ENCODE data around the gene INPP5K. TPM values are rescaled to one million over a fixed set of nuclear protein-coding genes. Genes with fewer than 3 reads are reported as not detected.

INPP5K gene
- total RNA-seq, 1 donor from 2014 or later: 73.7 TPM

DNA sequence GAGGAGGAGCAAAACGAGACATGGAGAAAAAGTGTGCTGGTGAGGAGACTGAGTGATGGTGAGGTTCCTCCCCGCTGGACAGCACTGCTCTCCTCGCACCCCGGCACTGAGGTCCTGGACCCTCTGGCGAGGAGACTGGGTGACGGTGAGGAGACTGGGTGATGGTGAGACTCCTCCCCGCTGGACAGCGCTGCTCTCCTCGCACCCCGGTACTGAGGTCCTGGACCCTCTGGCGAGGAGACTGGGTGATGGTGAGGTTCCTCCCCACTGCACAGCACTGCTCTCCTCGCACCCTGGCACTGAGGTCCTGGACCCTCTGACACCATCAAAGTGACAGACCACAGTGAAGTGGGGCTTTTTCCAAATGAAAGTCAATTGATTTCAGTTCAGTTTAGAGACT, 35.3 kb upstream of the INPP5K start:
- Histone ChIP-seq H3K27ac (no peak overlapping the region), H3K36me3 (peaks cover 29 to 58% of the 10 kb centered on the region in 2 donors), H3K4me1 (peaks cover 0 to 3% of the 10 kb centered on the region in 2 donors), H3K9me3 (no peaks in the 10 kb centered on the region), H3K27me3 (no peaks in the 10 kb centered on the region), H3K4me3 (no peak overlapping the region)
- intact Hi-C loops (cut with DNase I): no loop called here
- no peak for DNase-seq (ENCODE audit: low spot score in 2 of 2)
- TF ChIP-seq, protein P1, sequence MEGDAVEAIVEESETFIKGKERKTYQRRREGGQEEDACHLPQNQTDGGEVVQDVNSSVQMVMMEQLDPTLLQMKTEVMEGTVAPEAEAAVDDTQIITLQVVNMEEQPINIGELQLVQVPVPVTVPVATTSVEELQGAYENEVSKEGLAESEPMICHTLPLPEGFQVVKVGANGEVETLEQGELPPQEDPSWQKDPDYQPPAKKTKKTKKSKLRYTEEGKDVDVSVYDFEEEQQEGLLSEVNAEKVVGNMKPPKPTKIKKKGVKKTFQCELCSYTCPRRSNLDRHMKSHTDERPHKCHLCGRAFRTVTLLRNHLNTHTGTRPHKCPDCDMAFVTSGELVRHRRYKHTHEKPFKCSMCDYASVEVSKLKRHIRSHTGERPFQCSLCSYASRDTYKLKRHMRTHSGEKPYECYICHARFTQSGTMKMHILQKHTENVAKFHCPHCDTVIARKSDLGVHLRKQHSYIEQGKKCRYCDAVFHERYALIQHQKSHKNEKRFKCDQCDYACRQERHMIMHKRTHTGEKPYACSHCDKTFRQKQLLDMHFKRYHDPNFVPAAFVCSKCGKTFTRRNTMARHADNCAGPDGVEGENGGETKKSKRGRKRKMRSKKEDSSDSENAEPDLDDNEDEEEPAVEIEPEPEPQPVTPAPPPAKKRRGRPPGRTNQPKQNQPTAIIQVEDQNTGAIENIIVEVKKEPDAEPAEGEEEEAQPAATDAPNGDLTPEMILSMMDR (IDR thresholded peaks at IDR 0.05): no peak

DNA sequence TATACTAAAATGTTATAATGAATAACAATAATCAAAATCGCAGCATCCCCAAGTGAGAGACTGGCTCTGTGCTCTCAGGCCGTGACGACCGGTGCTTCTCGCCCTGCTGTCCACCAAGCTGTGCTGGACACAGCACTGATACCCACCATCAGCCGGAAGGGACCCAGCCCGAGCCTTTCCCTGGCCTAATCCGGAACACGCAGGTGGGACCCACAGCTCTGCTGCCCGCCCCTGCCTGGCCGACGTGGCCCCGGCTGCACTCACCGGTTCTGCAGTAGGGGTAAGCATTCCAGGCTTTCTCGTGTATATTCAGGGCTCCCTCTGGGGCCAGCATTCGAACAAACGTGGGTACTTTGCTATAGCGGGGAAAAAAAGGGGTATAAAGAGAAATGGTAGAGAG, 31.6 kb upstream of the INPP5K start:
- no peak for DNase-seq (ENCODE audit: low spot score in 2 of 2)
- peaks cover 39 to 65% of the 10 kb centered on the region in 2 donors for H3K36me3 ChIP-seq
- TF ChIP-seq, protein P1 (IDR thresholded peaks at IDR 0.05): no peak

DNA sequence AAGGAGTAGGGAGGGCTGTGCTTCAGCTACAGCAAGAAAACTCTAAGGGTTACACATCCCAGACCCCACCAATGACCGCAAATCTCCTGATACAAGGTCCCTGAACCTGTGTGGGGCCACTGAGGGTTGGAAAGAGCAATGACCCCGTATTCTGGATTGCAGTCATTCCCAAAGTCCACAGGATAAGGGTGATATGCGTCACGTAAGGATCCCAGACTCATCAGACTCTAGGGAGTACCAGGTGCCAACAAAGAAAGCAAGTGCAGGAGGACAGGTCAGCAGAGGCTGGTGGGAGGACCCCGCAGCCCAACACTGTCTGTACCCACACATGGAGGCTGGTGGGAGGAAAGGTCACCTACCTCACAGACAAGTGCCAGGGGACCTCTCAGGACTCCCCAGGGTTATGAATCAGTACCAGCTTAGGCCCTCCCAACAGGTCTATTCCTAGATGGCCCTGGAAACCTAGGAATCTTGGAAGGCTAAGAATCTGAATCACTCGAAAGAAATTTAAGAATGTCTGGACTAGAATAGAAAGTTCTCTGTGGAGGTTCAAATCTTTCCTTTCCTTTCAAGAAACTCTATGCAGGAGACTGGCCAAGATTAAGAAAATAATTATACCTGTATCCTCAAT, 30.0 kb upstream of the INPP5K start:
- peaks cover 43 to 64% of the 10 kb centered on the region in 2 donors for H3K36me3 ChIP-seq
- no peak overlapping the region for H3K4me3 ChIP-seq
- H3K27me3 ChIP-seq: no peaks in the 10 kb centered on the region
- H3K9me3 ChIP-seq: no peaks in the 10 kb centered on the region
- H3K27ac ChIP-seq: peak overlapping the region; percentile 48 to 54
- intact Hi-C loops (cut with DNase I): no loop called here
- DNase-seq (ENCODE audit: low spot score in 2 of 2): no peak
- peaks cover 0 to 8% of the 10 kb centered on the region in 2 donors for H3K4me1 ChIP-seq
- TF ChIP-seq, protein P1 (IDR thresholded peaks at IDR 0.05): no peak

More for the DNA sequence above, 31.6 kb upstream of the INPP5K start:
- peaks cover 0 to 8% of the 10 kb centered on the region in 2 donors for H3K4me1 ChIP-seq
- H3K4me3 ChIP-seq: no peak overlapping the region
- no peaks in the 10 kb centered on the region for H3K9me3 ChIP-seq
- intact Hi-C loops (cut with DNase I): no loop called here
- H3K27me3 ChIP-seq: no peaks in the 10 kb centered on the region
- H3K27ac ChIP-seq: peak overlapping the region in 1 of 2 donors; percentile 54

DNA sequence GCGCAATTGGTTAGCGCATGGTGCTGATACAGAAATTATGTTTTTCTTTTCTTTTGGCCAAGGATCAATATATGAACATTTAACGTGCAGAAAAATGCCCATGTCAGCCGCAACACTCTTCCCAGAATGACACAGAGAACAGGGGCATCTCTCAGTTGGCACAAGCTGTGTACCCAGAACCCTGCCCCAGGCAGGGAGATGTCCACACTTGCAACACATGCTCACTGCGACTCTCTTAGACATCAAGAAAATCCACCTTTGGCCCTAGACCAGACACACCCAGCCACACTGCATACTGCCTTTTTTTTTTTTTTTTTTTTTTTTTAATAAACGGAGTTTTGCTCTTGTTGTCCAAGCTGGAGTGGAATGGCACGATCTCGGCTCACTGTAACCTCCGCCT, 29.2 kb upstream of the INPP5K start:
- Histone ChIP-seq H3K4me1 (peaks cover 0 to 8% of the 10 kb centered on the region in 2 donors), H3K36me3 (peaks cover 46 to 64% of the 10 kb centered on the region in 2 donors), H3K4me3 (no peak overlapping the region), H3K27ac (no peak overlapping the region), H3K27me3 (no peaks in the 10 kb centered on the region), H3K9me3 (no peaks in the 10 kb centered on the region)
- no peak for DNase-seq (ENCODE audit: low spot score in 2 of 2)
- intact Hi-C loops (cut with DNase I): no loop called here
- TF ChIP-seq, protein P1 (IDR thresholded peaks at IDR 0.05): no peak

DNA sequence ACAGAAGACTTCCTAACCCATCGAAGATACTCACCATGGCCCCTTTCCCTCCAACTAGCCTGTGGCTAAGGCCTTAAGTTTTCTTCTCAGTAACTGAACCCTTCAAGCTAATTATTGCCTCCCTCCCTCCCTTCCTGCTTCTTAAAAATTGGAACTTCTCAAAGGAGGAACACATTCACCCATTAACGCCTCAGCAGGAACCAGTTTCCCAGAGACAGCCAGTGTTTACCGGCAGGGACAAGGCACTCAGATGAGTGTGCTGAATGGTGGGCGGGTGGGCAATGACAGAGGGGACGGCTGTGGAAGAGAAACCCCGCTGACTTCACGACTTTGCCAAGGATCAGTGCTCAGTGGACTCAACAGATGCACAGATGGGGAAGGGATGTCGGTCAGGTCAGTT, 25.9 kb upstream of the INPP5K start:
- H3K27me3 ChIP-seq: no peaks in the 10 kb centered on the region
- intact Hi-C loops (cut with DNase I): no loop called here
- no peak for DNase-seq (ENCODE audit: low spot score in 2 of 2)
- H3K4me1 ChIP-seq: peaks cover 0 to 6% of the 10 kb centered on the region in 2 donors
- TF ChIP-seq, protein P1 (IDR thresholded peaks at IDR 0.05): no peak
- no peaks in the 10 kb centered on the region for H3K9me3 ChIP-seq
- H3K4me3 ChIP-seq: no peak overlapping the region
- no peak overlapping the region for H3K27ac ChIP-seq
- H3K36me3 ChIP-seq: peaks cover 57 to 68% of the 10 kb centered on the region in 2 donors

Data from ascending aorta (tissue), 2 donors.